OCI-LY1 (cell line): Measurements from ENCODE around the gene ROBO1.

Experiments
- H2AFZ ChIP-seq: fragments of 200-600 bp; sonication (generic), shearing (Covaris generic); 2 replicates; pipeline ENCODE4 v1.6.0; 2014; ENCODE audit warnings: antibody characterized with exemption, mild to moderate bottlenecking, low read length
- H3F3A ChIP-seq: fragments of 200-600 bp; sonication (generic), shearing (Covaris generic); 2 replicates; pipeline ENCODE4 v1.6.0; 2014; ENCODE audit warnings: mild to moderate bottlenecking, antibody characterized with exemption, low read length, moderate library complexity; ENCODE audit not compliant: insufficient read depth
- H3K27ac ChIP-seq: fragments of 200-600 bp; sonication (generic); 2 replicates; pipeline ENCODE4 v1.5.1; 2014; ENCODE audit warnings: low read length, mixed run types, mild to moderate bottlenecking, low read depth; ENCODE audit not compliant: poor library complexity, severe bottlenecking
- H3K27me3 ChIP-seq: fragments of 200-600 bp; sonication (generic); 2 replicates; pipeline ENCODE4 v1.6.0; 2014; ENCODE audit warnings: antibody characterized with exemption, mild to moderate bottlenecking, low read length, moderate library complexity; ENCODE audit not compliant: insufficient read depth
- H3K36me3 ChIP-seq: fragments of 200-600 bp; sonication (generic); 2 replicates; pipeline ENCODE4 v1.6.1; 2014; ENCODE audit warnings: mild to moderate bottlenecking, antibody characterized with exemption, low read length, moderate library complexity, mixed read lengths; ENCODE audit not compliant: insufficient read depth
- H3K4me1 ChIP-seq: fragments of 200-600 bp; sonication (generic); 2 replicates; pipeline ENCODE4 v1.5.1; 2014; ENCODE audit warnings: mild to moderate bottlenecking, low read length, moderate library complexity; ENCODE audit not compliant: insufficient read depth, severe bottlenecking
- H3K4me2 ChIP-seq: fragments of 200-600 bp; sonication (generic), shearing (Covaris generic); 2 replicates; pipeline ENCODE4 v1.6.1; 2014; ENCODE audit warnings: low read length
- H3K4me3 ChIP-seq: fragments of 200-600 bp; sonication (generic); 2 replicates; pipeline ENCODE4 v1.5.1; 2014; ENCODE audit warnings: low read length, low read depth, mild to moderate bottlenecking, mixed read lengths; ENCODE audit not compliant: poor library complexity, severe bottlenecking
- H3K79me2 ChIP-seq: fragments of 200-600 bp; shearing (Covaris generic); 2 replicates; pipeline ENCODE4 v1.6.1; 2016; ENCODE audit warnings: mixed run types, low read length, mixed read lengths; ENCODE audit not compliant: insufficient read depth
- H3K9ac ChIP-seq: fragments of 200-600 bp; sonication (generic), shearing (Covaris generic); 2 replicates; pipeline ENCODE4 v1.6.1; 2014; ENCODE audit warnings: mild to moderate bottlenecking, low read length, mixed read lengths
- H3K9me2 ChIP-seq: fragments of 200-600 bp; sonication (generic), shearing (Covaris generic); 2 replicates; pipeline ENCODE4 v1.6.1; 2014; ENCODE audit warnings: low read depth, mild to moderate bottlenecking, low read length, mixed read lengths
- H3K9me3 ChIP-seq: fragments of 200-600 bp; shearing (Covaris generic); 2 replicates; pipeline ENCODE4 v1.6.1; 2014; ENCODE audit warnings: low read length, mixed read lengths
- H4K20me1 ChIP-seq: fragments of 200-600 bp; sonication (generic), shearing (Covaris generic); 2 replicates; pipeline ENCODE4 v1.6.0; 2016; ENCODE audit warnings: mild to moderate bottlenecking, low read length; ENCODE audit not compliant: insufficient read depth
- CTCF ChIP-seq: fragments of 200-600 bp; sonication (generic), shearing (Covaris generic); IDR thresholded peaks from 2 replicates; pipeline ENCODE4 v1.5.1; 2017; ENCODE audit warnings: mild to moderate bottlenecking, antibody characterized with exemption, low read length, moderate library complexity, mixed read lengths
- EZH2 ChIP-seq: fragments of 200-600 bp; sonication (generic), shearing (Covaris generic); IDR thresholded peaks from 2 replicates; pipeline ENCODE4 v1.8.0; 2017; ENCODE audit warnings: borderline replicate concordance, mixed run types, mild to moderate bottlenecking, antibody characterized with exemption, low read length, moderate library complexity, mixed read lengths

ROBO1 gene

GRCh38 chr3:79405183-79405582 lies 362.6 kb downstream of the ROBO1 start:
- H3K9me2 ChIP-seq: no peaks in the 10 kb centered on the region
- H3K4me1 ChIP-seq: no peaks in the 10 kb centered on the region
- no peak overlapping the region for H3K4me2 ChIP-seq
- TF ChIP-seq EZH2: no peak
- TF ChIP-seq CTCF: no peak
- no peaks in the 10 kb centered on the region for H3F3A ChIP-seq
- no peak overlapping the region for H3K4me3 ChIP-seq
- no peak overlapping the region for H2AFZ ChIP-seq
- no peak overlapping the region for H3K27ac ChIP-seq
- H3K79me2 ChIP-seq: no peaks in the 10 kb centered on the region
- no peaks in the 10 kb centered on the region for H3K36me3 ChIP-seq
- H4K20me1 ChIP-seq: no peaks in the 10 kb centered on the region
- H3K9ac ChIP-seq: no peak overlapping the region
- no peaks in the 10 kb centered on the region for H3K9me3 ChIP-seq
- no peaks in the 10 kb centered on the region for H3K27me3 ChIP-seq

- H3F3A ChIP-seq: no peaks in the 10 kb centered on the region
- H3K9ac ChIP-seq: no peak overlapping the region
- no peaks in the 10 kb centered on the region for H3K36me3 ChIP-seq
- no peak overlapping the region for H3K4me2 ChIP-seq
- no peaks in the 10 kb centered on the region for H4K20me1 ChIP-seq
- H3K4me3 ChIP-seq: no peak overlapping the region
- no peak overlapping the region for H3K27ac ChIP-seq
- H3K9me2 ChIP-seq: no peaks in the 10 kb centered on the region
- no peak for TF ChIP-seq CTCF
- no peak for TF ChIP-seq EZH2
- H3K9me3 ChIP-seq: no peaks in the 10 kb centered on the region
- H3K27me3 ChIP-seq: no peaks in the 10 kb centered on the region
- no peaks in the 10 kb centered on the region for H3K79me2 ChIP-seq
- no peaks in the 10 kb centered on the region for H3K4me1 ChIP-seq
- H2AFZ ChIP-seq: no peak overlapping the region
Observed at GRCh38 chr3:79396595-79396994, 371.2 kb downstream of the ROBO1 start.

- Histone ChIP-seq H4K20me1 (no peaks in the 10 kb centered on the region), H3K9me3 (no peaks in the 10 kb centered on the region), H3K79me2 (no peaks in the 10 kb centered on the region), H3K4me1 (no peaks in the 10 kb centered on the region), H3K36me3 (no peaks in the 10 kb centered on the region), H3K4me2 (no peak overlapping the region), H3K27me3 (no peaks in the 10 kb centered on the region), H2AFZ (no peak overlapping the region), H3K9ac (no peak overlapping the region), H3K4me3 (no peak overlapping the region), H3K9me2 (no peaks in the 10 kb centered on the region), H3K27ac (no peak overlapping the region), H3F3A (no peaks in the 10 kb centered on the region)
- TF ChIP-seq CTCF: no peak
Observed at GRCh38 chr3:79392479-79392878, 375.3 kb downstream of the ROBO1 start.
